ENCODE results near the gene IFITM2.
"Not testable (repeated sequence)": the region's sequence is repeated elsewhere in the genome, so short reads cannot be mapped to it uniquely, and the experiment has no call there.

Gene IFITM2

GRCh38 chr11:350033-350722 is 42.6 kb downstream of the IFITM2 start:
- not testable (repeated sequence) for DNase-seq

GRCh38 chr11:350723-351255 is 43.2 kb downstream of the IFITM2 start:
- no peak for DNase-seq

- DNase-seq: no peak
These were observed 43.8 kb downstream of the IFITM2 start for GRCh38 chr11:351411-351810.

- no peak for DNase-seq
These were observed 44.9 kb downstream of the IFITM2 start for GRCh38 chr11:352456-353031.

- DNase-seq: no peak
These were observed 45.7 kb downstream of the IFITM2 start for GRCh38 chr11:353179-353873.

GRCh38 chr11:355581-356458 is 48.2 kb downstream of the IFITM2 start:
- DNase-seq: peak; percentile 55

GRCh38 chr11:356610-357009 is 49.0 kb downstream of the IFITM2 start:
- no peak for DNase-seq

GRCh38 chr11:357582-357981 is 50.0 kb downstream of the IFITM2 start:
- no peak for DNase-seq

GRCh38 chr11:358129-358800 is 50.6 kb downstream of the IFITM2 start:
- no peak for DNase-seq
